ENCODE results near the gene GPC3.

GRCh38 chrX:134024686-134025377, 39.4 kb upstream of the GPC3 start:
- TF ChIP-seq POLR2A (IDR thresholded peaks at IDR 0.05) (no peak), CTCF (IDR thresholded peaks at IDR 0.05) (no peak)

Data from stomach (tissue), 4 donors.